ENCODE data around the gene PNMA1. TPM values are rescaled to one million over a fixed set of nuclear protein-coding genes. Genes with fewer than 3 reads are reported as not detected.

Gene PNMA1
- total and polyA plus RNA-seq, 2 of the 13 experiments (the other 11 are each of a cell fraction or from before 2014, with no cell fraction given), result 7.0 to 8.3 TPM

GRCh38 chr14:73713803-73714655 lies at the start of gene PNMA1 (continued):
- TF ChIP-seq ZNF737 (CRISPR knock-in tag; IDR thresholded peaks at IDR 0.05; ENCODE audit: borderline replicate concordance), result no peak
- no peak for TF ChIP-seq MIER3 (CRISPR knock-in tag; IDR thresholded peaks at IDR 0.05; ENCODE audit: borderline replicate concordance)
- peak; percentile 89; the same call in 1 of the 2 replicates for TF ChIP-seq ZFP82 (CRISPR knock-in tag; IDR thresholded peaks at IDR 0.05; ENCODE audit: borderline replicate concordance)
- TF ChIP-seq NFAT5 (CRISPR knock-in tag; IDR thresholded peaks at IDR 0.05), result peak; percentile 75; the same call in 1 of the 2 replicates
- no peak for TF ChIP-seq HMG20B (CRISPR knock-in tag; conservative IDR thresholded peaks at IDR 0.05)
- TF ChIP-seq ZNF460 (CRISPR knock-in tag; IDR thresholded peaks at IDR 0.05; ENCODE audit: borderline replicate concordance), result no peak
- TF ChIP-seq ZSCAN25 (CRISPR knock-in tag; IDR thresholded peaks at IDR 0.05), result peak; percentile 77; the same call in 1 of the 2 replicates
- TF ChIP-seq FOXM1 (CRISPR knock-in tag; IDR thresholded peaks at IDR 0.05), result no peak
- no peak for TF ChIP-seq ZNF512B (CRISPR knock-in tag; IDR thresholded peaks at IDR 0.05; ENCODE audit: borderline replicate concordance)
- no peak for TF ChIP-seq ZNF431 (CRISPR knock-in tag; IDR thresholded peaks at IDR 0.05; ENCODE audit: borderline replicate concordance, low read depth)
- TF ChIP-seq ZBTB38 (CRISPR knock-in tag; IDR thresholded peaks at IDR 0.05), result 0 out of 2 replicates have a peak, but pooled peaks have one; percentile 23
- no peak for TF ChIP-seq CBX2 (IDR thresholded peaks at IDR 0.05; ENCODE audit: low read depth, low read length)
- TF ChIP-seq CBX2 (CRISPR knock-in tag; IDR thresholded peaks at IDR 0.05; ENCODE audit: low read depth), result no peak
- TF ChIP-seq RXRA (CRISPR knock-in tag; IDR thresholded peaks at IDR 0.05), result peak; percentile 21; the same call in 1 of the 2 replicates
- no peak for TF ChIP-seq ZNF17 (CRISPR knock-in tag; IDR thresholded peaks at IDR 0.05)
- TF ChIP-seq CHCHD3 (CRISPR knock-in tag; IDR thresholded peaks at IDR 0.05), result no peak
- no peak for TF ChIP-seq ZNF589 (CRISPR knock-in tag; conservative IDR thresholded peaks at IDR 0.05)
- TF ChIP-seq HOXD1 (CRISPR knock-in tag; IDR thresholded peaks at IDR 0.05), result 0 out of 2 replicates have a peak, but pooled peaks have one; percentile 16
- peak; percentile 59; the same call in 1 of the 2 replicates for TF ChIP-seq ZBTB42 (CRISPR knock-in tag; IDR thresholded peaks at IDR 0.05)
- TF ChIP-seq ZNF350 (CRISPR knock-in tag; IDR thresholded peaks at IDR 0.05; ENCODE audit: borderline replicate concordance, low read depth), result 0 out of 2 replicates have a peak, but pooled peaks have one; percentile 25
- no peak; the same call in 1 of the 2 replicates for TF ChIP-seq HOXA5 (CRISPR knock-in tag; IDR thresholded peaks at IDR 0.05)
- no peak; the same call in none of the 2 replicates for TF ChIP-seq HDAC1 (CRISPR knock-in tag; IDR thresholded peaks at IDR 0.05)

Data from HepG2 (cell line).